ENCODE results near the gene PFDN2. TPM values are rescaled to one million over a fixed set of nuclear protein-coding genes. Genes with fewer than 3 reads are reported as not detected.

The PFDN2 gene
- polyA plus RNA-seq, 1 donor from 2014 or later, result 95.2 TPM

Other genes with a start within 250 kb of the PFDN2 start
- not detected for gene ITLN1, start 232.9 kb downstream of the PFDN2 start, polyA plus RNA-seq
- gene ITLN2, start 163.2 kb downstream of the PFDN2 start, polyA plus RNA-seq, result not detected
- 4.8 TPM for gene F11R, start 96.9 kb downstream of the PFDN2 start, polyA plus RNA-seq
- 349 TPM for gene TSTD1, start 79.1 kb downstream of the PFDN2 start, polyA plus RNA-seq
- 13.5 TPM for gene USF1, start 72.1 kb downstream of the PFDN2 start, polyA plus RNA-seq
- 138 TPM for gene ARHGAP30, start 48.1 kb downstream of the PFDN2 start, polyA plus RNA-seq
- gene NECTIN4, start 28.5 kb downstream of the PFDN2 start, polyA plus RNA-seq, result not detected
- 5.0 TPM for gene KLHDC9, start 19.7 kb downstream of the PFDN2 start, polyA plus RNA-seq
- 19.7 TPM for gene NIT1, start 68 bp upstream of the PFDN2 start, polyA plus RNA-seq
- 39.1 TPM for gene DEDD, start 14.6 kb upstream of the PFDN2 start, polyA plus RNA-seq
- gene UFC1, start 35.9 kb upstream of the PFDN2 start, polyA plus RNA-seq, result 122 TPM
- 30.1 TPM for gene USP21, start 41.5 kb upstream of the PFDN2 start, polyA plus RNA-seq
- 13.4 TPM for gene PPOX, start 48.4 kb upstream of the PFDN2 start, polyA plus RNA-seq
- 44.2 TPM for gene B4GALT3, start 59.5 kb upstream of the PFDN2 start, polyA plus RNA-seq
- not detected for gene ADAMTS4, start 81.0 kb upstream of the PFDN2 start, polyA plus RNA-seq
- gene NDUFS2, start 84.3 kb upstream of the PFDN2 start, polyA plus RNA-seq, result 71.3 TPM
- 6.6 TPM for gene FCER1G, start 97.3 kb upstream of the PFDN2 start, polyA plus RNA-seq
- gene APOA2, start 105.6 kb upstream of the PFDN2 start, polyA plus RNA-seq, result not detected
- 3.8 TPM for gene TOMM40L, start 108.0 kb upstream of the PFDN2 start, polyA plus RNA-seq
- gene NR1I3, start 120.2 kb upstream of the PFDN2 start, polyA plus RNA-seq, result not detected
- gene PCP4L1, start 140.7 kb upstream of the PFDN2 start, polyA plus RNA-seq, result not detected
- not detected for gene MPZ, start 191.9 kb upstream of the PFDN2 start, polyA plus RNA-seq
- gene SDHC, start 196.3 kb upstream of the PFDN2 start, polyA plus RNA-seq, result 173 TPM
- gene CFAP126, start 249.8 kb upstream of the PFDN2 start, polyA plus RNA-seq, result not detected